Measurements from ENCODE around the gene SAT2. TPM values are rescaled to one million over a fixed set of nuclear protein-coding genes. Genes with fewer than 3 reads are reported as not detected.

The SAT2 gene
- total and polyA plus RNA-seq, 10 of the 15 experiments (the other 5 are each of a cell fraction or from before 2014, with no cell fraction given) = 14.6 to 44.0 (median 27.9) TPM

- intact Hi-C loops (cut with micrococcal nuclease; ENCODE audit: unreplicated experiment) = no loop called here
- POLR2A ChIA-PET = interaction anchor here (0.6 to 1.8 kb wide), 4 partner anchors 9 to 248 kb away, joined by 3 to 8 read pairs (median 6); partner anchors contain the start of gene TP53
- no peak for TF ChIP-seq POLR2AphosphoS2 (IDR thresholded peaks at IDR 0.05; ENCODE audit: low read depth, low read length)
- peak; percentile 14 for TF ChIP-seq SUZ12 (IDR thresholded peaks at IDR 0.05; ENCODE audit: unreplicated experiment)
- 0 out of 3 replicates have a peak, but pooled peaks of 1 of the 2 experiments have one; percentile 5 for TF ChIP-seq EGR1 (IDR thresholded peaks at IDR 0.05; ENCODE audit: borderline replicate concordance in 1 of 2, low read depth in 2 of 2, low read length in 2 of 2)
- no peak for TF ChIP-seq SIX5 (IDR thresholded peaks at IDR 0.05; ENCODE audit: low read depth, low read length, severe bottlenecking)
- Histone ChIP-seq H3K27ac (ENCODE audit: control insufficient read depth, insufficient read depth) (no peak overlapping the region), H3K36me3 (ENCODE audit: control insufficient read depth in 2 of 2, insufficient read depth in 2 of 2, low read length in 1 of 2) (no peaks in the 10 kb centered on the region), H3K4me2 (ENCODE audit: control insufficient read depth, insufficient read depth) (no peak overlapping the region; the same call in 1 of the 2 replicates), H3K9ac (ENCODE audit: control insufficient read depth, insufficient read depth, low read length) (no peak overlapping the region), H3K9me3 (replicated peaks; ENCODE audit: control insufficient read depth, insufficient read depth, low read length) (no peaks in the 10 kb centered on the region), H3K27me3 (replicated peaks in 1 of 2; ENCODE audit: control insufficient read depth in 2 of 2, insufficient read depth in 2 of 2, low read length in 1 of 2) (peaks cover 5 to 11% of the 10 kb centered on the region in 2 experiments), H3K4me3 (no peak overlapping the region), H3K79me2 (ENCODE audit: control insufficient read depth, insufficient read depth, low read length) (no peaks in the 10 kb centered on the region), H4K20me1 (ENCODE audit: control insufficient read depth, insufficient read depth) (no peaks in the 10 kb centered on the region), H3K4me1 (ENCODE audit: control insufficient read depth, insufficient read depth, low read length) (peaks cover 3% of the 10 kb centered on the region; the same call in 1 of the 2 replicates), H2AFZ (ENCODE audit: control insufficient read depth, low read depth, low read length) (no peak overlapping the region)
- DNase-seq (ENCODE audit: low read depth, low spot score) (no peak), FAIRE-seq (no peak), ATAC-seq (no peak)
- RAD21 ChIA-PET (ENCODE audit: unreplicated experiment) = interaction anchor here (0.9 kb wide), 1 partner anchor 35 kb away, joined by 3 read pairs; the partner anchor contains the start of gene TP53
- 10% methylated on average over 33 of the region's 54 CpGs for WGBS (ENCODE audit: insufficient coverage, insufficient replicate concordance, low lambda C conversion rate, missing lambda C conversion rate)
- in situ Hi-C loops (cut with MboI) = no loop called here
- SMC1A ChIA-PET (ENCODE audit: uncharacterized antibody, unreplicated experiment) = no interaction called here
- BruUV-seq (replicated peaks) = no TSS peak
- CTCF ChIA-PET = interaction anchor here (0.6 to 1.2 kb wide), 3 partner anchors 9 to 1116 kb away, joined by 3 to 4 read pairs (median 3); no protein-coding TSS in a partner anchor
Measured at GRCh38 chr17:7651665-7652387, 24.2 kb upstream of the SAT2 start.

All from GM12878 (cell line).